ENCODE measurements around the gene CLN5.

DNA sequence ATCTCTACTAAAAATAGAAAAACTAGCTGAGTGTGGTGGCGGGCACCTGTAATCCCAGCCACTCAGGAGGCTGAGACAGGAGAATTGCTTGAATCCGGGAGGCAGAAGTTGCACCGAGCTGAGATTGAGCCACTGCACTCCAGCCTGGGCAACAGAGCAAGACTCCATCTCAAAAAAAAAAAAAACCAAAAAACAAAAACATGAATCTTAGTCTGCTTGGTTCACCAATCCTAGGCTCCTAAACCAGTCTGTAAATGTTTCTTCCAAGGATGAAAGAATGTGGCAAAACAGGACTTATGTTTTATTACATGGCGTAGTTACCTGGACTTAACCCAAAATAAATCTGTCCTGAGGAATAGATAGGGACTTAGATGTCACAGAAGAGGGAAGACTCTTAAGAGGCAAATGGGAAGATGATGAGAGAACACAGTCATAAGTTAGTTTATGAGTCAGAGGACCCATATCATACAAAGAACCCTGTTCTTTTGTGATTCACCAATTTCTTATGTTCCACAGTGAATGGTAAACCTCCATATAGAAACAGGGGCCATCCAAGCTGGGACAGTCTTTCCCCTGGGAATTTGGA, 41.9 kb downstream of the CLN5 start:
- TF ChIP-seq, protein P1, sequence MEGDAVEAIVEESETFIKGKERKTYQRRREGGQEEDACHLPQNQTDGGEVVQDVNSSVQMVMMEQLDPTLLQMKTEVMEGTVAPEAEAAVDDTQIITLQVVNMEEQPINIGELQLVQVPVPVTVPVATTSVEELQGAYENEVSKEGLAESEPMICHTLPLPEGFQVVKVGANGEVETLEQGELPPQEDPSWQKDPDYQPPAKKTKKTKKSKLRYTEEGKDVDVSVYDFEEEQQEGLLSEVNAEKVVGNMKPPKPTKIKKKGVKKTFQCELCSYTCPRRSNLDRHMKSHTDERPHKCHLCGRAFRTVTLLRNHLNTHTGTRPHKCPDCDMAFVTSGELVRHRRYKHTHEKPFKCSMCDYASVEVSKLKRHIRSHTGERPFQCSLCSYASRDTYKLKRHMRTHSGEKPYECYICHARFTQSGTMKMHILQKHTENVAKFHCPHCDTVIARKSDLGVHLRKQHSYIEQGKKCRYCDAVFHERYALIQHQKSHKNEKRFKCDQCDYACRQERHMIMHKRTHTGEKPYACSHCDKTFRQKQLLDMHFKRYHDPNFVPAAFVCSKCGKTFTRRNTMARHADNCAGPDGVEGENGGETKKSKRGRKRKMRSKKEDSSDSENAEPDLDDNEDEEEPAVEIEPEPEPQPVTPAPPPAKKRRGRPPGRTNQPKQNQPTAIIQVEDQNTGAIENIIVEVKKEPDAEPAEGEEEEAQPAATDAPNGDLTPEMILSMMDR (IDR thresholded peaks at IDR 0.05) = no peak
- no peak for TF ChIP-seq POLR2A (IDR thresholded peaks at IDR 0.05)
- no peak for TF ChIP-seq POLR2AphosphoS5 (IDR thresholded peaks at IDR 0.05)
